ENCODE data around the gene USP6NL. TPM values are rescaled to one million over a fixed set of nuclear protein-coding genes. Genes with fewer than 3 reads are reported as not detected.
A peak's percentile ranks its signal among the peaks of the same experiment; 100 is the strongest.
"Not testable (repeated sequence)": the region's sequence is repeated elsewhere in the genome, so short reads cannot be mapped to it uniquely, and the experiment has no call there.

Gene USP6NL
- total RNA-seq, 1 donor from 2014 or later: 17.9 TPM

GRCh38 chr10:11442001-11442773 lies 169.3 kb downstream of the USP6NL start:
- no peak for DNase-seq

DNA sequence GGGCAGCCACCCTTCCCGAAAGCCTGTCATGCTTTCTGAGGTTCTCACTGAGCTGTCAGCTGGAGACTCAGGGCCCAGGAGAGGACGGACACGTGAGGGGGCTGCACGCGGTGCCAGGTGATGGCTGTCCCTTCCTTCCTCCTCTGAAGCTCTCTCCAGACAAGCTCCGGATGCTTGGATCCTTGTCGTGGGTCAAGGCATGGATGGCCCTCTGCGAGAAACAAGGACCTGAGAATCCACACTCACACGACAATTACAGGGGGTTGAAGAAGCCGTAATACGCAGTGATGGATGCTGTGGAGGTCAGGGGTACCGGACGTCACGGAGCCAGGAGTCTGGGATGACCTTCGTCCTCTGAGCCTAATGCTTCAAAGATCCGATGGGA lies 170.3 kb downstream of the USP6NL start:
- DNase-seq: no peak

DNA sequence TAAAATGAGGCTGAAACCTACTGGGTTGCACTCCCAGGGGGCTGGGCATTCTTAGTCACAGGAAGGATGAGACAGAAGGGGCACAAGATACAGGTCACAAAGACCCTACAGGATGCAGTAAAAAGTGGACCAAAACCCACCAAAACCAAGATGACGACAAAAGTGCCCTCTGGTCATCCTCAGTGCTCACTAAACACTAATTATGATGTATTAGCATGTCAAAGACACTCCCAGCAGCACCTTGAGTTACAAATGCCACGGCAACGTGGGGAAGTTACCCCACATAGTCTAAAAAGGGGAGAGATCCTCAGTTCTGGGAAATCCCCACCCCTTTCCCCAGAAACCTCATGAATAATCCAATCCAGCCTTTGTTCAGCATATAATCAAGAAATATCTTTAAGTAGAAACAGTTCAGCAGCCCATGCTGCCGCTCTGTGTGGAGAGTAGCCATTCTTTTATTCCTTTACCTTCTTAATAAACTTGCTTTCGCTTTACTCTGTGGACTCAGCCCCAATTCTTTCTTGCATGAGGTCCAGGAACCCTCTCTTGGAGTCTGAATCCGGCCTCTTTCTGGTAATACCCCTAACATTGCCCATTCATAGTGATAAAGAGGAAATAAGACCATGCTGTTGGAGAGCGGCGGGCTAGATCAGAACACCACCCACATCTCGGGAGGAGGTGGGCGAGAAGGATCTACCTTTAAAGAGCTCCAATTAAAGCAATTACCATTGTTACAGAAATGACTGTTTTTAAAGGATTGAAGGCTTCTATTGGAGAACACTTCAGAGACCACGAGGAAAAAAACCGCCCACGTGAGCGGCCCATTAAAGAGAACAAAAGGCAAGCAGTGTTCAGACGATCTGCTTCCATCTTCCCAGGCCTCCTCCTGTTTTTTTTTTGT lies 170.9 kb downstream of the USP6NL start:
- DNase-seq: no peak

DNA sequence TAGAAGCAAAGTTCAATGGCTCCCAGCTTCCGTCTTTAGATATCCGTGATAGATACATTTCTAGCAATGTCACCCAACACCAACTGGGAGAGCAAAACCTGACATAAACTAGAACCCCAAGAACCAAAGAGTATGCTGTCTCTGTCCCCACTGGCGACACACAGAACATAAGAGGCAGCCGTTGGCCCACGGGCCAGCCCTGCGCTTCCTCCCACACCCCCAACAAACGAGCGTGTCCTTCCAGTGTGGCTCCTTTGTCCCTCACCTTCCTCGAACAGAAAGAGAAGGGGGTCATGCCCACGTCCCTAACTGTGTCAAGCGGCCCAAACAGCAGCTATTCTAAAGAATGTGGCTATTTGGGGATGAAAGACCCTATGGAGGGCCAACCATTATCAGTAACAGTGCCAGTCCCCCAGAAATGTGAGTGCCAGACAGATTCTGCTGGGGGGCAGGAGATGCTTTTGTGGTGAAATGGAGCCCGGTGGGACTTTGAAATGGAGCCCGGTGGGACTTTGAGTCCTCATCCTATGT lies 171.9 kb downstream of the USP6NL start:
- DNase-seq: no peak

GRCh38 chr10:11437391-11438142 lies 173.9 kb downstream of the USP6NL start:
- DNase-seq: no peak

DNA sequence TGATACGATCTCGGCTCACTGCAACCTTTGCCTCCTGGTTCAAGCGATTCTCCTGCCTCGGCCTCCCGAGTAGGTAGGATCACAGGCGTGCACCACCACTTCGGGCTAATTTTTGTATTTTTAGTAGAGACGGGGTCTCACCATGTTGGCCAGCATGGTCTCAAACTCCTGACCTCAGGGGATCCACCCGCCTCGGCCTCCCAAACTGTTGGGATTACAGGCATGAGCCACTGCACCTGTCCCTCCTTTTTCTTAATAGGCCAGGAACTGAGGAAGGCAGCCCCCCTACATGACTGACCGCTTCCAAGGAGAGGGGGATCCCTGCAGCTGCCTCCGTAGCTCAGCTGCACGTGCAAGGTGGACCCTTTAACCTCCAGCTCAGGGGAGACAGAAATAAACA lies 175.0 kb downstream of the USP6NL start:
- DNase-seq: not testable (repeated sequence)

GRCh38 chr10:11435581-11435981 lies 175.9 kb downstream of the USP6NL start:
- DNase-seq: no peak

- no peak for DNase-seq
These were observed 177.1 kb downstream of the USP6NL start for GRCh38 chr10:11434324-11434723.

DNA sequence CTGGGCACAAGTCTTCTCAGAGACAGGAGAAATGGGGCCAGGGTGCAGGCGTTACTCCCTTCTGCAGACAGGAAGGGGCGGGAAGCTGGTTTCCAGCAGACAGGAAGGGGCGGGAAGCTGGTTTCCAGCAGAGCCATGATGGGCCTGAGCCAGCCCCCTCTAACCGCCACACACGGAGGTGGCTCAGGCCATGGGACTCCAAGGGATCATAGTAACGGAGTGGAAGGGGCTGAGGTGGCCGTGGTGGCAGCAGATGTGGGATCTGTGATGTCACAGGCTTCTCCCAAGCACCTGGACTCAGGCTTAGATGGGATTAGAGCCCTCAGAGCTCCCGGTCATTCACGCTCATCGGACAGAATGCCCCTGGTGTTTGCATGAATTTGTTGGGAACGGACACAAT lies 177.8 kb downstream of the USP6NL start:
- no peak for DNase-seq

- DNase-seq: no peak
These were observed 180.3 kb downstream of the USP6NL start for GRCh38 chr10:11431216-11431555.

- DNase-seq: no peak
These were observed 180.8 kb downstream of the USP6NL start for GRCh38 chr10:11430421-11431215.

GRCh38 chr10:11429439-11430052 lies 181.9 kb downstream of the USP6NL start:
- peak; percentile 15 for DNase-seq

GRCh38 chr10:11425676-11426075 lies 185.8 kb downstream of the USP6NL start:
- DNase-seq: no peak

GRCh38 chr10:11425296-11425610 lies 186.2 kb downstream of the USP6NL start:
- no peak for DNase-seq

- peak; percentile 76 for DNase-seq
These were observed 186.8 kb downstream of the USP6NL start for GRCh38 chr10:11424456-11425295.

GRCh38 chr10:11416974-11417373 lies 194.5 kb downstream of the USP6NL start:
- no peak for DNase-seq

- DNase-seq: no peak
These were observed 196.4 kb downstream of the USP6NL start for GRCh38 chr10:11415095-11415494.

DNA sequence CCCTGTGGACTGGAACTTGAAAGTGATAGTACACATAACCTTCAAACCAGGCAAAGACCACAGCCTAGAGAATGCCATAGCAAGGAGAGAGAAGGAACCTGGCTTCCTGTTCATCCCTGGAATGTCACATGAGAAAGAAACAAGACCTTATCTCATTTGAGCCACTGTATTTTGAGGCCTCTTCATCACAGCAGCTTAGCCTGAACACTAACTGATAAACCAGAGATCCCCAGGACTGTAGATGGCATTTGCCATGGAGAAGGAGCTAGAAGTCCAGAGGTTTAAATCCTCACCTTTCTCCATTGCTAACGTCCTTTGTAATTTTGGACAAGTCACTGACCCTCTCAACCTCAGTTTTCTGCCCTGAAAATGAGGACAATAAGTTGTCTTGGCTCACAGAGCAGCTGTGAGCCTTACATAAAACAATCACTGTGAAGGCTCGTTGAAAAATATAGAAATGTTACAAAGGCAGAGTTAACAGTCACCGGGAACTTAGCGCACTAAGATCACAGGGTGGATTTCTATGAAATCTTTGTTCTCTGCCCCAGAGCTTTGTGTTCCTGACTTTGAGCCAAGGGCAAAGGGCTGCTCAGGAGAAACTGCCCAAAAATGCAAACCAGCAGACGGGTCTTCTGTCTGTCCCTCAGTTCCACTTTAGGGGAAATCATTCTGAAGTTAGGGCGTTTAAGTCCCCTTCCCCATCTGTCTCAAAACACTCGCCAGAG lies 197.0 kb downstream of the USP6NL start:
- no peak for DNase-seq

- no peak for DNase-seq
These were observed 199.4 kb downstream of the USP6NL start for GRCh38 chr10:11411926-11412545.

DNA sequence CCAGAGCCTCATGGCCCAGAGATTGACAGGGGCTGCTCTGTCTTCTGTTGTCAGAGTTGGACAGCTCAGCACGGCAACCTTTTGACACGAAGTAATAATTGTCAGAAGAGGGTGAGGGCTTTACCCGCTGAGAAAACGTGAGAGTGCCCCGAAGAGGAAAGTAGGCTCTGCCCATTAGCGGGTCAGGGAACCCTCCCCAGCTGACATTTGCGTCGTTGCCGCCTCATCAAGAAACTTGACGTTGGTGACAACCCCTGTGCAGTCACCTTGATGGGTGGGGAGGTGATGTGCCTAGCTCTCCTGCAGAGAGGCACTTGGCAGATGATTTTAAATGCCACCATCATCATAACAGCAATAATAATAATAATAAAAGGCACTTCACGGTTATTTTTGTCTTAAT lies 202.1 kb downstream of the USP6NL start:
- DNase-seq: no peak

Data from dermis blood vessel endothelial cell (primary cell).